ENCODE data around the gene KRT85.

DNA sequence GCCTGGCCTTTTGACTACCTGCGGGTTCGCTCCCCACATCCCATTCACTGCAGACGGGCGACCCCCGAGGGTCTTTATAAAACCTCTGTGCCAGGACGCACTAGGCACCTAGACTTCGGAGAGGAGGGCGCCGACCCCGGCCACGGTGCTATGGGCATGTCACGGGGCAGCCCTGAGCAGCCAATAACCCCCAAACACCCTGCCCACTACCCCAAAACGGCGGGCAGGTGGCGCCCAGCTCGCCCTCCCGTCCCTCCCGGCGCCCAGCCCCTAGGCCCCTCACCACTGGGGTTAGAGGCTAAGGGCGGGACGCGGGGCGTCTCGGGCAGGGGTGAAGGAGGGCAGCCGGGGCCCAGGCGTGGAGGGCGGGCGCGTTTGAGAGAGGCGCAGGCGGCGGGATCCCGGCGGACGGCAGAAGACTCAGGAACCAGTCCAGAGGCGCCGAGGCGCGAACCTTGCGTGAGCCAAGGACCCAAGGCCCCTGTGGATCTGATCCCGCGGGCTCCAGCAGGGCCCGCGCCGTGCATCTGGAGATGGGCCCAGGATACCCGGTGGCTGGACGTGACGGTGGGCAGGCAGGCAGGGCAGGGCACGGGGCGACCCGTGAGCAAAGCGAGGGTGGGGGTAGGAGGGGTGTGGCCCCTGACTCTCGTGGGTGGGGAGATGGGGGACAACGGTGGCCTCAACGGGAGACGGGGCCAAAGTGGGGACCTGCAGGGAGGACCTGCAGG is 11.1 kb downstream of the KRT85 start:
- TF ChIP-seq, protein P1, sequence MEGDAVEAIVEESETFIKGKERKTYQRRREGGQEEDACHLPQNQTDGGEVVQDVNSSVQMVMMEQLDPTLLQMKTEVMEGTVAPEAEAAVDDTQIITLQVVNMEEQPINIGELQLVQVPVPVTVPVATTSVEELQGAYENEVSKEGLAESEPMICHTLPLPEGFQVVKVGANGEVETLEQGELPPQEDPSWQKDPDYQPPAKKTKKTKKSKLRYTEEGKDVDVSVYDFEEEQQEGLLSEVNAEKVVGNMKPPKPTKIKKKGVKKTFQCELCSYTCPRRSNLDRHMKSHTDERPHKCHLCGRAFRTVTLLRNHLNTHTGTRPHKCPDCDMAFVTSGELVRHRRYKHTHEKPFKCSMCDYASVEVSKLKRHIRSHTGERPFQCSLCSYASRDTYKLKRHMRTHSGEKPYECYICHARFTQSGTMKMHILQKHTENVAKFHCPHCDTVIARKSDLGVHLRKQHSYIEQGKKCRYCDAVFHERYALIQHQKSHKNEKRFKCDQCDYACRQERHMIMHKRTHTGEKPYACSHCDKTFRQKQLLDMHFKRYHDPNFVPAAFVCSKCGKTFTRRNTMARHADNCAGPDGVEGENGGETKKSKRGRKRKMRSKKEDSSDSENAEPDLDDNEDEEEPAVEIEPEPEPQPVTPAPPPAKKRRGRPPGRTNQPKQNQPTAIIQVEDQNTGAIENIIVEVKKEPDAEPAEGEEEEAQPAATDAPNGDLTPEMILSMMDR (IDR thresholded peaks at IDR 0.05) = no peak
- TF ChIP-seq ZFX (IDR thresholded peaks at IDR 0.05; ENCODE audit: borderline replicate concordance) = no peak

Measured in 22Rv1 (cell line).